WTC11 (cell line): ENCODE measurements around the gene GRM1.

Experiments
- CTCF ChIP-seq: fragments of 200-600 bp; IDR thresholded peaks from 2 replicates; pipeline ENCODE4 v1.8.0; 2022; ENCODE audit warnings: antibody characterized with exemption
- JUN ChIP-seq: sonication (generic); formaldehyde crosslinking; IDR thresholded peaks from 2 replicates; pipeline ENCODE4 v1.8.0; 2023; ENCODE audit warnings: mild to moderate bottlenecking, missing genetic modification reagents
- ZNF121 ChIP-seq: sonication (generic); formaldehyde crosslinking; IDR thresholded peaks from 2 replicates; pipeline ENCODE4 v1.8.0; 2023; ENCODE audit warnings: missing genetic modification reagents

- TF ChIP-seq CTCF (no peak), ZNF121 (no peak), JUN (no peak)
Measured at GRCh38 chr6:146169872-146170271, 141.0 kb downstream of the GRM1 start.
